Gastrocnemius medialis (tissue), 4 donors: Measurements from ENCODE around the gene NKTR. TPM values are rescaled to one million over a fixed set of nuclear protein-coding genes. Genes with fewer than 3 reads are reported as not detected.

Experiments
- ATAC-seq, 2 donors: fragments of 150-250 bp; one replicate each; pipeline ENCODE4 v1.9.1; 2016
- DNase-seq, 2 donors: peaks; one replicate each; pipeline ENCODE4 v3.0.0-alpha.2; 2019
- H3K27ac ChIP-seq, 4 donors: fragments of 200-600 bp; sonication (generic); 1 replicate in 1 of 4; 2 replicates in 3 of 4; pipeline ENCODE4 v1.5.1; 2016 to 2018; ENCODE audit warnings: mild to moderate bottlenecking in 2 of 4, moderate library complexity in 1 of 4
- H3K27me3 ChIP-seq, 3 donors: fragments of 200-600 bp; sonication (generic) in 2 of 3; 1 replicate in 1 of 3; 2 replicates in 2 of 3; pipeline versions ENCODE4 v1.5.1 to v1.6.0; 2016 to 2019; ENCODE audit warnings: mild to moderate bottlenecking in 1 of 3, moderate library complexity in 1 of 3
- H3K36me3 ChIP-seq, 2 donors: fragments of 200-600 bp; sonication (generic) in 1 of 2; one replicate each; pipeline ENCODE4 v1.5.1; 2017 to 2018
- H3K4me1 ChIP-seq, 2 donors: fragments of 200-600 bp; sonication (generic) in 1 of 2; one replicate each; pipeline ENCODE4 v1.5.1; 2016 to 2017; ENCODE audit warnings: mild to moderate bottlenecking in 2 of 2
- H3K4me3 ChIP-seq, 4 donors: fragments of 200-600 bp; sonication (generic) in 3 of 4; 1 replicate in 1 of 4; 2 replicates in 3 of 4; pipeline ENCODE4 v1.5.1; 2016 to 2019; ENCODE audit warnings: mild to moderate bottlenecking in 2 of 4
- H3K9me3 ChIP-seq, 3 donors: fragments of 200-600 bp; sonication (generic) in 2 of 3; 1 replicate in 1 of 3; 2 replicates in 2 of 3; pipeline ENCODE4 v1.5.1; 2016 to 2019
- POLR2A ChIP-seq, 2 donors: fragments of 450-650 bp; IDR thresholded peaks; one replicate each; pipeline ENCODE4 v1.6.1; 2017; ENCODE audit warnings: antibody characterized with exemption in 2 of 2, mild to moderate bottlenecking in 2 of 2, moderate library complexity in 2 of 2
- in situ Hi-C, 4 donors: fragments of 200-750 bp; cut with MboI; loops; one replicate each; pipeline versions ENCODE4 v1.15.0 to v1.8.0; 2017; ENCODE audit warnings: low sequenced_read_pairs in 4 of 4
- intact Hi-C: fragments of 100-400 bp; cut with DNase I; formaldehyde crosslinking; loops from one replicate; pipeline ENCODE4 v1.15.1; 2023; ENCODE audit warnings: low total_unique reads
- total RNA-seq, 4 donors: library from RNA; depleted of rRNA; stranded (reverse); fragments of >200 nt; gene quantifications; one replicate each; pipeline versions ENCODE4 v1.1.0 to v1.2.3, GENCODE V29; 2016
- TF ChIP-seq, protein P1 (sequence below), 5 experiments: fragments of 450-650 bp in 3 of 5; fragments of 200-600 bp in 2 of 5; sonication (generic) in 2 of 5; IDR thresholded peaks in 4 of 5; conservative IDR thresholded peaks in 1 of 5; 1 replicate in 4 of 5; 2 replicates in 1 of 5; pipeline ENCODE4 v1.5.1; 2016 to 2019; ENCODE audit warnings: antibody characterized with exemption in 5 of 5, mild to moderate bottlenecking in 3 of 5, moderate library complexity in 3 of 5

The NKTR gene
- total RNA-seq, 4 donors from 2014 or later: 10.0 to 56.6 (median 13.6) TPM

DNA sequence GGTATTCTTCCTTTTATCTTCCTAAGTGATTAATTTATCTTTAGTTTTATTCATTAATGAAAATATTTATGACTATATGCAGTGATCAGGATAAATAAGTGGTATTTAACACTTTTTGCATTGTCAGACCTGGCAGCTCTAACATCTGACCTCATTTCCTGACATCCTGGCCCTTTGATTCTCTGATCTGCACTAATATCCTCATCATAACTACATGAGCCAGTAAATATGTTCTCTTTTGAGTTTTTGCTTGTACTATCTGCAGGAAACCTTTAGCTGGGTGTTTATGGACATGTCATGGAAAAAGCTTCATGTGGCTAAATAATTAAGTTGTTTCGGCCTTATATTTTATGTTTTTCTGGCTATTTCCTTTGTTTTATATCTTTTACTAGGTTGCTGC lies 10.5 kb downstream of the NKTR start:
- Histone ChIP-seq H3K27me3 (no peaks in the 10 kb centered on the region), H3K4me1 (peaks cover 71 to 81% of the 10 kb centered on the region in 2 donors), H3K36me3 (no peaks in the 10 kb centered on the region), H3K27ac (peak overlapping the region; percentile 60 to 96 (median 74)), H3K9me3 (no peaks in the 10 kb centered on the region), H3K4me3 (no peak overlapping the region)
- DNase-seq (no peak), ATAC-seq (no peak)
- in situ Hi-C loops (no loop called here), intact Hi-C loops (no loop called here)
- TF ChIP-seq, protein P1, sequence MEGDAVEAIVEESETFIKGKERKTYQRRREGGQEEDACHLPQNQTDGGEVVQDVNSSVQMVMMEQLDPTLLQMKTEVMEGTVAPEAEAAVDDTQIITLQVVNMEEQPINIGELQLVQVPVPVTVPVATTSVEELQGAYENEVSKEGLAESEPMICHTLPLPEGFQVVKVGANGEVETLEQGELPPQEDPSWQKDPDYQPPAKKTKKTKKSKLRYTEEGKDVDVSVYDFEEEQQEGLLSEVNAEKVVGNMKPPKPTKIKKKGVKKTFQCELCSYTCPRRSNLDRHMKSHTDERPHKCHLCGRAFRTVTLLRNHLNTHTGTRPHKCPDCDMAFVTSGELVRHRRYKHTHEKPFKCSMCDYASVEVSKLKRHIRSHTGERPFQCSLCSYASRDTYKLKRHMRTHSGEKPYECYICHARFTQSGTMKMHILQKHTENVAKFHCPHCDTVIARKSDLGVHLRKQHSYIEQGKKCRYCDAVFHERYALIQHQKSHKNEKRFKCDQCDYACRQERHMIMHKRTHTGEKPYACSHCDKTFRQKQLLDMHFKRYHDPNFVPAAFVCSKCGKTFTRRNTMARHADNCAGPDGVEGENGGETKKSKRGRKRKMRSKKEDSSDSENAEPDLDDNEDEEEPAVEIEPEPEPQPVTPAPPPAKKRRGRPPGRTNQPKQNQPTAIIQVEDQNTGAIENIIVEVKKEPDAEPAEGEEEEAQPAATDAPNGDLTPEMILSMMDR (IDR thresholded peaks at IDR 0.05 in 4 of 5, conservative IDR thresholded peaks at IDR 0.05 in 1 of 5): no peak
- TF ChIP-seq POLR2A (IDR thresholded peaks at IDR 0.05): no peak

DNA sequence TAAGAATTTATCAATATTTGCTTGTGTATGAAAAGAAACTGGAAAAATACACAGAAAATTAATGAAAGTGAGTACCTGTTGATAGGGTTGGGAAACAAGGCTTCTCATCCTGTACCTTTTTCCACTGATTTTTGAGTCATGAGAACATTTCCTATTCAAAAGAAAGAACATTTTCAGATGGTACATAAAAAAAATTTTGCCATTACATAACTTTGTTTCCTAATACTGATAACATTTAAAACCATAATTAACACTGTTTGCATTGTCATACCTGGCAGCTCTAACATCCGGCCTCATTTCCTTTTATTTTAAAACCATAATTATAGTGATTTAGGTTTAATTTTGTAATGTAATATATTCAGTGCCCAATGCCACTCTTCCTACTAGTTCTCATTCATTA lies 11.7 kb downstream of the NKTR start:
- in situ Hi-C loops (no loop called here), intact Hi-C loops (no loop called here)
- peaks cover 79 to 84% of the 10 kb centered on the region in 2 donors for H3K4me1 ChIP-seq
- no peaks in the 10 kb centered on the region for H3K27me3 ChIP-seq
- peak overlapping the region; percentile 60 to 96 (median 74) for H3K27ac ChIP-seq
- no peak for TF ChIP-seq POLR2A (IDR thresholded peaks at IDR 0.05)
- TF ChIP-seq, protein P1 (IDR thresholded peaks at IDR 0.05 in 4 of 5, conservative IDR thresholded peaks at IDR 0.05 in 1 of 5): no peak
- no peak overlapping the region for H3K4me3 ChIP-seq
- ATAC-seq (no peak), DNase-seq (no peak)
- H3K36me3 ChIP-seq: no peaks in the 10 kb centered on the region
- H3K9me3 ChIP-seq: no peaks in the 10 kb centered on the region

DNA sequence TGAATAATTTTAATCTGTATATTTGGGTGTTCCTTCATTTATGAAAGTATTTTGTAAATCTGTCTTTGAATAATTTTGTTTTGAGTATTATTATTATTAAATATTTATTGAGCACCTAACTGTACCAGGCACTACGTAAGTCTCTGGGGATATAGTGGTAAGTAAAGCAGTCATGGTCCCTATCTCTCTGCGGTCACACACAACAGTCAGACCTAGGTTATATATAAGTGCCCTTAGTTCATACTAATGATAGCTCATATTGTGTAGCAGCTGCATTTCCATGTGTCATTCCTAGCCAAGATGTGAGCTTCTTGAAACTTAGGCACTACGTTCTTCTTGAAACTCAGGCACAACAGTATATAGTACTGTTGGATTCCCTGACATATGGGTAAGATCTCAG lies 12.4 kb downstream of the NKTR start:
- Histone ChIP-seq H3K36me3 (peaks cover 0 to 4% of the 10 kb centered on the region in 2 donors), H3K4me3 (no peak overlapping the region), H3K4me1 (peaks cover 82 to 88% of the 10 kb centered on the region in 2 donors), H3K27me3 (no peaks in the 10 kb centered on the region), H3K27ac (peak overlapping the region; percentile 59 to 96 (median 74)), H3K9me3 (no peaks in the 10 kb centered on the region)
- no peak for DNase-seq
- in situ Hi-C loops: no loop called here
- no peak for TF ChIP-seq POLR2A (IDR thresholded peaks at IDR 0.05)
- TF ChIP-seq, protein P1 (IDR thresholded peaks at IDR 0.05 in 4 of 5, conservative IDR thresholded peaks at IDR 0.05 in 1 of 5): no peak
- peak; percentile 30 to 84 for ATAC-seq
- intact Hi-C loops: no loop called here

GRCh38 chr3:42613462-42613861 lies 13.0 kb downstream of the NKTR start:
- no peak for DNase-seq
- peak in 1 of 2 donors; percentile 44 for ATAC-seq
- Histone ChIP-seq H3K4me1 (peaks cover 78 to 86% of the 10 kb centered on the region in 2 donors), H3K36me3 (peaks cover 0 to 9% of the 10 kb centered on the region in 2 donors), H3K4me3 (no peak overlapping the region), H3K9me3 (no peaks in the 10 kb centered on the region), H3K27ac (peak overlapping the region; percentile 59 to 96 (median 74)), H3K27me3 (no peaks in the 10 kb centered on the region)
- TF ChIP-seq POLR2A (IDR thresholded peaks at IDR 0.05): no peak
- TF ChIP-seq, protein P1 (IDR thresholded peaks at IDR 0.05 in 4 of 5, conservative IDR thresholded peaks at IDR 0.05 in 1 of 5): peak; percentile 34 to 48 (median 45)
- intact Hi-C loops: no loop called here
- in situ Hi-C loops: no loop called here

GRCh38 chr3:42631620-42632019 lies 31.1 kb downstream of the NKTR start:
- ATAC-seq (peak; percentile 13 to 15), DNase-seq (no peak)
- H3K36me3 ChIP-seq: peaks cover 4 to 64% of the 10 kb centered on the region in 2 donors
- H3K27ac ChIP-seq: peak overlapping the region; percentile 16 to 64 (median 43)
- TF ChIP-seq, protein P1 (IDR thresholded peaks at IDR 0.05 in 4 of 5, conservative IDR thresholded peaks at IDR 0.05 in 1 of 5): no peak
- no peak for TF ChIP-seq POLR2A (IDR thresholded peaks at IDR 0.05)
- no peaks in the 10 kb centered on the region for H3K9me3 ChIP-seq
- peaks cover 0 to 7% of the 10 kb centered on the region in 2 donors for H3K4me1 ChIP-seq
- H3K4me3 ChIP-seq: no peak overlapping the region
- intact Hi-C loops: no loop called here
- H3K27me3 ChIP-seq: no peaks in the 10 kb centered on the region
- in situ Hi-C loops: no loop called here
